HG02588 (cell line): ENCODE data around the gene TMEM242.

ENCODE experiments used
- ATAC-seq: cut with Tn5 transposase; IDR thresholded peaks from one replicate; pipeline ENCODE4 v1.9.1; 2021; ENCODE audit warnings: mild to moderate bottlenecking, moderate library complexity; ENCODE audit not compliant: unreplicated experiment

Gene TMEM242

DNA sequence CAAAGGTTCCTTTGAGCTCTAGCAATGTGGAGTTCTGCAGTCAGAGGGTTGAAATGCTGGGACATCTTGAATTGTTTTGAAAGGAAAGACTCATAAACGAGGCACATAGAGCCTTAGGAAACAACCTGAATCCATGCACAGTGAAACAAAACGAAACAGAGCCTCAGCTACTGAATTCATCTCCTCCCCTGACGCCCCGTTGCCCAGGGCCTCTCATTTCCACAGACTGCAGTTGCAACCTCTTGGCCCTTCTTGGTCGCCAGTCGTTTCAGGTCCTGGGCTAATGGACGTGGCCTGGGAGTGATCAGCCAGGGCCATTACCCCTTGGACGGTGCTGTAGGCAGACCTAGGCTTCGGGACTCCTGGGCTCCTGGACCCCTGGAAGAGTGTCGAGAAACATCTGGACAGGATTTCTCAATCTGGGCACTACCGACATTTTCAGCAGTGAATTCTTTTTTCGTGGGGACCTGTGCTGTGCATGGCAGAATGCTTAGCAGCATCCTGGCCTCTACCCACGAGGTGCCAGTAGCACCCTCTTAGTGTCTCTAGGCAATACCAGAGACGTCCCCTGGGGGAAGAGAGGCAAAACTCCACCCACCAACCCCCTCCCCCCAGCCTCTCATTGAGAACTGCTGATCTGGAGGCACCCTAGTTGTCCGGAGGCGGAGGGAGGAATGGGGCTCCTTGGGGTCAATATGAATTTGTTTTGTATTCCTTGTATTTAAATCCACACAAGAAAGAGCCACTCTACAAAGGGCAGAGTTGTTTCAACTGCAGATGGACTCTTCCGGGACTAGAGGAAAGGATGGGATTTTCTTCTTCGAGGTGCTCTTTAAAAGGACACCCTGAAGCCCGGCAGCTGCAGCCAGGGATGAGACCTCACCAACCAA is 50.2 kb downstream of the TMEM242 start:
- ATAC-seq, result no peak

DNA sequence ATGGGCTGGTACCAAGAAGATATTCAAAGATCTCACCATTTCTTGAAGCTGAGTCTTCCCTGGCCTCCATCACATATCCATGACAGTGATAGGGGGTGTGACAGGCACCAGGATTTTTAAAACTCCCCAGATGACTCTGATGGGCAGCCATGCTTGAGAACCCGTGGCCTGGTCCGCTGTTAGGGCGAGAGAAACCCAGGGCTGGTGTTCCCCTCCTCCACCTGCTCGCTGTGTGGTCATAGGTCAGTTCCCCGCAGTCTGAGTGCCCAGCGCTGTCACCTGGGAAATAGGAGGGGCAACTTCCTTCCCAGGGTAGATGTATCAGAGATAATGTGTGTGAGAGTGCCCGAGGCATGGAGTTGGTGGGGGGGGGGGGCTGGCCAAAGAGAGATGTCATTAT is 50.9 kb downstream of the TMEM242 start:
- ATAC-seq, result no peak

DNA sequence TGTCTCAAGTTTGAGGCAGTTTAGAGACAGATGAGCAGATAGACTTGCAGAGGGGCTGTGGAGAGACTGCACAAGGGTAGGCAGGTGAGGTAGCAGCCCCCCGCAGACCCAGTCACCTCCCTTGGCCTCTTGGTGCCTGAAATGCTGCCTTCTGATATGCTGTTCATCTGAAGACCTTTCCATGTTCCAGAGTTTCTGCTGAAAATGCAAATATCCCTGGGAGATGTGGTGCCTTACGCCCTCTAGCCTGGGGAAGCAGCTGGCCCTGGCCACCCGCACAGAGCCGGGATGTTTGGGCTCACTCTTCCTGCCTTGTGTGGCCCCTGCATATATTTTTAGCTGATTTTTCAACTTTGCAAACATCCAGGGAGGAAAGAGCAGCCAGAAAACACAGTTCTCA is 51.4 kb downstream of the TMEM242 start:
- no peak for ATAC-seq

DNA sequence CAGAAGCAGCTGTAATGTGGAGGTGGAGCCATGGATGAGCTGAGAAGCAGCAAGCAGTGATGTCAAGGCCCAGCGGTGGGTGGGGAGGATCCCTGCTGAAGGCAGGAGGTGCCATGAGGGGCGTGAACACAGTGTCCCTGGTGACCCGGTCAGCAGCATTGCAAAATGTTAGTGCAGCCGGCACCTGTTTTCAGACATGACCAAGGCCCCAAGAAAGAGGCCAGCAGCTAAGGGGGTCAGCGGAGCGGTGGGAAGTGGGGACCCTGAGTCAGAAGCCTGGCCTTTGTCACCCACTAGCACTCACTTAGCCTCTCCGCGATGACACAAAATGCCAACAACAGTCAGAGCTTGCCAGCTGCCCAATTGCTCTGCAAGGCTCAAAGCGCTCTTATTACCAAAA is 51.9 kb downstream of the TMEM242 start:
- no peak for ATAC-seq

DNA sequence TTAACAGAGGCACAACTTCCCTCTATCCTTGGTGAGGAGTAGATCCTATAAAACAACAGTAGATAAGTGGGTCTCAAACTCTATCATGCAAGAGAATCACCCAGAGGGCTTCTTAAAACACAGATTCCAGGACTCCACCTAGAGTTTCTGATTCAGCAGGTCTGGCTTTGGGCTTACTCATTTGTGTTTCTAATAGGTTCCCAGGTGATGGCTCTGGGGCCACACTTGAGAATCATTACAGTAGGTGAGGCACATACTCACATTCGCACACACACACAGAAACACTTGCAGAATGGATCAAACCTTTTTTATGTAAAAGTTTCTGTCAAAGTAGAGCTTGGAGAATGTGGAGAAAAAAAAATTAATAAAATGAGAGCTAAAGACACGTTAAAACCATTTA is 52.4 kb downstream of the TMEM242 start:
- no peak for ATAC-seq

DNA sequence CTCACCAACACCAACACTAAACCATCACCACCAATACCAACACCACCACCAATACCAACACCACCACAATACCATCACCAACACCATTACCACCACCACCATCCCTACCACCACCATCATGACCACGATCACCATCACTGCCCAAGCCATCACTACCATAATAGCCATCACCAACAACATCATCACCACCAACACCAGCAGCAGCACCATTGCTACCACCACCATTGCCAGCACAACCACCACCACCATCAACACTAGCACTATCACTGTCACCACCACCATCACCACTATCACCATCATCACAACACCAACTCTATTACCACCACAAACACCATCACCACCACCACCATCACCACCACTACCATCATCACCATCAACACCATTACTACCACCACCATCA is 53.0 kb downstream of the TMEM242 start:
- ATAC-seq, result no peak

DNA sequence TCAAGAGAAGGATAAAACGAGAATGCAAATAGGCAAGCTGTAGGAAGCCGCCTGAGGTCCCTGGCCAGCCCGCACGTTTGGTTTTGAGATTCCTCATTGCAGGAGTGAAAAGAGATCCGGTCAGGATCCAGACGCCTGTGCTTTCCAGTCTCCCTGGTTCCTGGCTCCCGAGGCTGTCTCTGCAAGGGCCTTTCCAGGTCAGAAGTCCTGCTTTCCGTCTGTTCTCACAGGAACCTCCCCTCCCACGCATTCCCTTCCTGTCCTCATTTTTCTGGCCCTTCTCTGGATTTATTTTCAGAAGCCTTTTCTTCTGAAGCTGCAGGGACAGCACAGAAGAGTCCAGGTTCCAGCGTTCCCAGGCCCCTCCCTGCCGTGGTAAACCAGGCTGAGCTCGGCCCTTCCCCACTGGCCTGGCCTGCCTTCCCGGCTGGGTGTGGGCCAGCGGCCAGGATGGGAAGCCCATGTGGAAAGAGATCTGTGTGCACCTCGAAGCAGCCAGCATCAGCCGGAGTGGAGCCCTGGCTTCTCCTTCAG is 54.0 kb downstream of the TMEM242 start:
- ATAC-seq, result no peak

DNA sequence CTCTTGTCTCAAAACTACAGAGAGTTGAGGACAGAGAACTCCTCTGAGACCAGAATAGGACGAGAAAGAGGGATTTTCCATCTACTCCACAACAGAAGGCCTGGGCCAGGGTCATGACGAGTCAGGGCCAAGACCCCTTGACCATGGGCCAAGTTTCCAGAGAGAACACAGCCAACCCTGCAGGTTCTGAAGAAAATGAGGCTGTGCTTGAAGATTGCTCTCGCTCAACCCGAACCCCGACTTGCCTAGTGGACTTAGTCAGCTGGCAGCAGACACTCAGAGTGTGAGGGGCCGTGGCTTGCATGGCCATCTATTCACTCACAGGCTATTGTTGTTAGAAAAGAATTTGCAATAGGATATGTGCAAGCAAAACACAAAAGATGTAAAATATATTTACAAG is 54.5 kb downstream of the TMEM242 start:
- no peak for ATAC-seq

DNA sequence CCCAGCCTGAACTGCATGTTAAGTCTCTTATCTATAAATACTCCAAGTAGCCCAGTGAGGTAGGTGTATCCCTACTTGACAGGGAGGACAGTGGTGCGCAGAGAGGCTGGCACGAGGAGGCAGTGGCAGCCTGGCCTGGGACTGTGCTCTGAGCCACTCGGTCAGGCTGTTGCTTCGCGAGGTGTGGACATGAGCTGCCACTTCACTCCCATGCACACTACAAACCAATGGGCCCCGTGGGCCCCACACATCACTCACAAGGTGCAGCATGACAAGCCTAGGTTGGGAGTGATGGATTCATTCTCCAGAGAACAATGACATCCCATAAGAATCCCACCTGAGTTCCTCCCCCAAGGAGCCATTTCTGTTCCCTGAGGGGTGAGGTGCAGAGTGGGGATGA is 54.9 kb downstream of the TMEM242 start:
- ATAC-seq, result no peak

DNA sequence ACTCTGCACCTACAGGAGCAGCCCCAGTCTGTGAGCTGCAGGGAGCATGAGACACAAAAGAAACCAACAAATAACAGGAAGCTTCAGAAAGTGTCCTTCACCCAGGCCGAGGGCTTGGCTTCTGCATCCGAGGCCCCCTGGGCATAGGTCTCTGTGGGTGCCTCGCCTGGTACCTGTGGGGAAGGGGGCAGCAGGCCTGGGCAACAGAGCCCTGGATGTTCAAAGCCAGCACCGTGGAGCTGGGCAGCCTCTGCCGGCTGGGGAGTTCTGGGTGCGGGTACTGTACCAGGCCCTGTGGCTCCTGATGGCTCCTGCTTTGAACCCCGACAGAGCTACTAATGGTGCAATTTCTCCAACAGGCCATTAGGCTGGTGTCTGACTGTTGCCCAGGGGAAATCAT is 55.7 kb downstream of the TMEM242 start:
- no peak for ATAC-seq

DNA sequence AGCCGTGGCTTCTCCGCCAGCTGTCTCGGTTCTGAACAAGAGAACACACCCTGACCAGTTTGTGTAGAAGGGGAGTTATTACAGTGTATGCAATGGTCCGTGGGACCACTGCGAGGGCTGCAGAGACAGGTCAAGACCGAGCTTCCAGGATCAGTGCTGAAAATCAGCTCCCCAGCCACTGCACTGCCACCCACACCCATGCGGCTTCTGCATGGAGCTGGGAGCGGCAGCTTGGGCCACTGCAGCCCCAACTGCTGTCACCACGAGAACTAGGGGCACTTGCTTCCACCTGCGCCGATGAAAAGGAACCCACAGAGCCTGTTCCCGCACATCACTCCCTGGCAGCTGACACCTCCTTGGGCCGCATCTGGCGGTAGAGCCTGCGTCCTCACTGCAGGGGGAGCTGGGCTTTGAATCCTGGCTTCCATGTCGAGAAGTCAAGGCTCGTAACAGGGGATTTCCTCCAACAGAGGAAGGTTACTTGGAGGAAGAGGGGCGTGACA is 56.2 kb downstream of the TMEM242 start:
- ATAC-seq, result no peak

DNA sequence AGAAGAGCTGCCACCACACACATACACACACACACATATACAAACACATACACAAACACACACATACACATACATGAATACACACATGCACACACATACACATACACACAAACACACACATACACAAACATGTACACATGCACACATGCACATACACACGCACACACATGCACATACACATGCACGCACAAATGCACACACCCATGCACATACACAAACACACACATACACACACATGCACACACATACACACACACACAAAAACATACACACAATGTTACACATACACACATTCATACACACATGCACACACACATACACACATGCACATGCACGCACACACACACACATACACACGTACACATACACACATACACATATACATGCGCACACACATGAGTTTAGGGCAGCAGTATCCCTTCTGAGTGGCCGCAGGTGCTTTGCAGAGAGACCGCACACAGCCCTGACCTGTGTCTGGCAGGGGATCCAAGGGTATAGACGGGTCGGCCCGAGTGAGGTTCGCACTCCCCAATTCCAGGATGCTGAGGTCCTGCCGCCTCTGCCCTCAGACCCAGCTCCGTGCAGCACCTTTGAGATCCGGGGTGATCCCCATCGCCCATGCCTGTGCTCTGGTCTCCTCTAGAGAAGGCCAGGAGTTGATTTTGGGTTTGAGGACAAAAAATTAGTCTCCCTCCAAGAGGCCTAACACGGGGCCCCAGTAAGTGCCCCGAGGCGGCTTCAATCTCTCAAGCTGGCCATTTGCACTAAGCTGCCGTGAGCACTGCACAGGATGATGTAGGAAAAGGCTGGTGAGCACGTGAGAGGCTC is 56.8 kb downstream of the TMEM242 start:
- ATAC-seq, result no peak

DNA sequence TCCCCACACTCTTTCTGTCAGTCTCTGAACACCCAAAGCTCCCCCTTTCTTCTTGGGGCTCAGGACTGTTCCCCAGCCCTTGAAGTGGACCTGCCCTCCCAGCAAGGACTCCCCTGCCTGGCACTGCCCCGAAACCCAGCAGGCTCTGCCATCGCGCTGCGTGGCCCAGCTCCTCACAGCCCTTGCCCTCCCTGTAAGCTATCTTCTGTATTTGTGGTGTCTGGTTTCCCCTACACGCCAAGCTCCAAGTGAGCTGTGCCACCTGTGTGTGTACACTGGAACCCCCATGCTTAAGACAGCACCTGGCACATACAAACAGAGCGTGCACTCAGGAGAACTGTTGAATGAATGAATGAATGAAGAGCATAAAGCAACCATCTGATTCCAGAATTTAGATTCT is 57.7 kb downstream of the TMEM242 start:
- ATAC-seq, result no peak

DNA sequence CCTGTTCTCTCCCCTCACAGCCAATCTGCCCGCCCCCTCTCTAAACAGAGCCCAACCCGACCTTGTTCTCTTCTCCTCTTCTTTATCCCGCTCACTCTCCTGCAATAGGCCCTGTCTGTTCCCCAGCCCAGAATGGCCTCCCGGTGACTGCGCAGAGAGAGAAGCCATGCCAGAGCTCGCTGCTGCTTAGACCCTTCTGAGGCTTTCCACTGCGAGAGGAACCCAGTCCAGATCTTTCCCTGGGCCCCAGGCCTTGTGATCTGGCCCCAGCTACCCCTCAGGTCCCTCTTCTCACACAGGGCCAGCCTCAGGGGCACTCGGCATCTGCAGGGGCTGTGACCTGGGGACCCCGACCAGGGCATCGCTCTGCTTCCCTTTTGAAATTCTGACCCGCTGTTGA is 58.1 kb downstream of the TMEM242 start:
- ATAC-seq, result no peak

DNA sequence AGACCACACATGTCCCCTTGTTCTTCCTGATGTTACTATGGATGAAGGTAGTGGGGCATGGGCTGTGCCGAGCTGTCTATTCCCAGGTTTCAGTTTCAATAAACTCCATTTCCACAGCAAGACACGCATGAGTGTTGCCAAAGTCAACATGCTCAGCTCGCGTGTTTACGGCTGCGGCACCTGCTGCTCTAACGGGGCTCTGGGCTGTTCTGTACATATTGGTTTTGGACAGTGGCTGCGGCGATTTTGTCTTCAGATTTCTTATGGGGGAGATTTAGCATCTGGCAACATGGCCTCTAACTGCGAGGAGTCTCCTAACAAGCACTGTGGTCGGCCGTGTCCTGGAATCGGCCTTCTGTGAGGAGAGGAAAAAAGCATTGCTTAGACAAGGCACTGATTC is 58.6 kb downstream of the TMEM242 start:
- no peak for ATAC-seq

DNA sequence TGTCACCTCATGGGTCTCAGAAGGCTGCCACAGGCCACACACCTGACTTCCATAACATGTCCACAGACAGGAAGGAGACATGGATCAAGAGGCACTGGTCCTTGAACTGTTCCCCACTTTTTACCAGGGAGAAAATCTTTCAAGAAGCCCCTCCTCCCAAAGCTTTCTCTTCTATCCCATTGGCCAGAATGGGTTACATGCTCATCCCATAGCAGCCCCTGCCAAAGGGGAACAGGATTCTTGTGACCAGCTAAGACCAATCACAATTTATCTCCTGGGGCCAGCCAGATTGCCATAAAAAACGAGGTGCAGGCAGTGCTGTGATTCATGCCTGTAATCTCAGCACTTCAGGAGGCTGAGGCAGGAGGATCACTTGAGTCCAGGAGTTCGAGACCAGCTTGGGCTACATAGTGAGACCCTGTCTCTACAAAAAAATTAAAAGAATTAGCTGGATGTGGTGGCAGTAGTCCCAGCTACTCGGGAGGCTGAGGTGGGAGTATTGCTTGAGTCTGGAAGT is 59.4 kb downstream of the TMEM242 start:
- no peak for ATAC-seq

DNA sequence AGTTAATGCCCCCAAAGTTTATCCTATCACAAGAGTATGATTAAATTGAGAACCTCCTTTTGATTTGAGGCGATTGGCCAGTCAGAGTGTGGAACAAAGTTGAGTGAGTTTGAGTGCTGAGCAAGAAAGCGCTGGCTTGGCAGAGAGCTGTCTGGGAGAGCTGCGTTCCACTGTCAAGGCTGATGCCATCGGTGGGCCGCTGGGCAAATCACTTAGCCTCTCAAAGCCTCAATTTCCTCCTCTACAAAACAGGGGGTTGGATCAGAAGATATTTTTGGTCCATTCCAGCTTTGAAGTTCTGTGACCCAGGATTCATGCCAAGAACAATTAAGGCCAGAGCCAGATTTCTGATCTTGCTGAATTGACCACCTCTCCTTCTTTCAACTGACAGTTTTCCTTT is 60.2 kb downstream of the TMEM242 start:
- no peak for ATAC-seq

DNA sequence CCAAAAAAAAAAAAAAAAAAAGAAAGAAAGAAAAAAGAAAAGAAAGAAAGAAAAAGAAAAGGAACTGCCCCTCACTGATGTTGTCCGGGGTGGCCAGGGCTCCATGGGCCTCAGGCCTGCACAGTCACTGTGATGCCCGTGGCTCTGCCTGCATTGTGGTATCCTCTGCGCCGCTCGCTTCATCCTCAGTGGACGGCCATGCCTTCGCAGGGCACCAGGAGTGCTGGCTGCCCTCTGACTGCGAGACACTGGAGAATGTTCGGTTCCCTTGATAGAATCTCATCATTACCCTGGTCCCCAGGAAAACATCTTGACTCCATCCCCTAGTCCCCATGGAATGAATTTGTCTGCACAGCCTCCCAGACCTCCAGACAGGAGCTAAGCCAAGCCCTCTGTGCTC is 61.7 kb downstream of the TMEM242 start:
- ATAC-seq, result no peak

DNA sequence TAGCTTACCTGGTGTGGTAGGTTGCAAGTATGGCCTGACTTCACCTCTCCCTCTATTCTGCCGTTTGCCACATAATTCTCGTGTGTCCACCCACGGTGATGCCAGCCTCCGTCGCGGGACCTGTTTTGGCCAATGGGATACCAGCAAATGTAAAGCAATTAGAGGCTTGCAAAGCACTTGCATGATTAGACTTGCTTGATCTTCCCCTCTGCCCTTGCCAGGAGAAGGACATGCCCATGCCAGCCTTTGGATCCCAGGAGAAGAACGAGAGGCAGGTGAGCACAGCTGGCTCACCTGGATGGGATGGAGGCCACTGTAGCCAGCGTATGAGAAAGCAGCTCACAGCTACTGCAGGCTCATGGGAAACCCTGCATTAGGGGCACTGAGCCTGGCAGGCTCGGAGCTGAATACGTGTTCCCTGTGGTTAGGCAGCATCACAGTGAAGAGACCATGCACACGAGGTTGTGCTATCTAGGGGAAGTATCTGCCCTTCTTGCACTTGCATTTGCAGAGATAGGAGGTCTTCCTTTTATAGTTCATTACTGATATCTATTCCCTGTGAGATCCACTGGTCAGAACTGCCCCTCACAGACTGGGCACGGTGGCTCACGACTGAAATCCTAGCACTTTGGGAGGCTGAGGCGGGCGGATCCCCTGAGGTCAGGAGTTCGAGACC is 62.4 kb downstream of the TMEM242 start:
- no peak for ATAC-seq

DNA sequence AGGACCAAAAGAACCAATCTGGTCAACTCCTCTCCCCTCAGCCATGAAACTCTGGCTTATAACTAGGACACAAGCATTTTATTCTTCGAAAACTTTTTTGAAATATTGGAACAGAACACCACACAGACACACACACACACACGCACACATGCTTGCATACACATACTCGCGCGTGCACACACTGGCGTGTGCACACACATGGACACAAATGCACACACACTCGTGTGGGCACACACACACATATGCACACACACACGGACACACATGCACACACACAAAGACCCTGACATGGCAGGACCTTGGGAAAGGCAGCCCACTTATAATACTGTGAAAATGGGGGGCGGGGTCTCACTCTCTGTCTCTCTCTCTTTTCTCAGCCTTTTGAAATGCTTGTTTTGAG is 63.9 kb downstream of the TMEM242 start:
- ATAC-seq, result no peak

DNA sequence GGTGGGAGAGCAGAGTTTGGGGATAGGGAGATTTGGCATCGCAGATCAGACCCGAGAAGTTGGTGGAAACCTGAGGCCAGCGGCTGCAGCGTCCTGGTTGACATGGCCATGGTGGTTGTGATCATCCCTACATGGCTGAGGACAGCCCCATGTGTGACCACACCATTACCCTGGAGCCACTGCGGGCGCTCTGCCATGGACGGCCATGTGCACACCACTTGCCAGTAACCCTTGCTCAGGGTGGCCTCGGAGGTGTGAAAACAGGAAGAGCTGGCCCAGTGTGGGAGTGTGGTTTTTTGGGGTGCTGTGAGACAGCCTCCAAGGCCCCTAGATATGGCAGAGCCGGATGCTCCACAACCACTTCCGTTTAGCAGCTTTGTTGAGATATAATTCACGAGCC is 64.4 kb downstream of the TMEM242 start:
- no peak for ATAC-seq
